ENCODE results near the gene CACNA2D1.

GRCh38 chr7:82015751-82016150, 427.8 kb downstream of the CACNA2D1 start:
- no peak for TF ChIP-seq CTCF (IDR thresholded peaks at IDR 0.05)
- no peak for TF ChIP-seq POLR2AphosphoS5 (IDR thresholded peaks at IDR 0.05)
- TF ChIP-seq EP300 (IDR thresholded peaks at IDR 0.05): no peak
- TF ChIP-seq POLR2A (IDR thresholded peaks at IDR 0.05): no peak
